ENCODE measurements around the gene IMP3.

DNA sequence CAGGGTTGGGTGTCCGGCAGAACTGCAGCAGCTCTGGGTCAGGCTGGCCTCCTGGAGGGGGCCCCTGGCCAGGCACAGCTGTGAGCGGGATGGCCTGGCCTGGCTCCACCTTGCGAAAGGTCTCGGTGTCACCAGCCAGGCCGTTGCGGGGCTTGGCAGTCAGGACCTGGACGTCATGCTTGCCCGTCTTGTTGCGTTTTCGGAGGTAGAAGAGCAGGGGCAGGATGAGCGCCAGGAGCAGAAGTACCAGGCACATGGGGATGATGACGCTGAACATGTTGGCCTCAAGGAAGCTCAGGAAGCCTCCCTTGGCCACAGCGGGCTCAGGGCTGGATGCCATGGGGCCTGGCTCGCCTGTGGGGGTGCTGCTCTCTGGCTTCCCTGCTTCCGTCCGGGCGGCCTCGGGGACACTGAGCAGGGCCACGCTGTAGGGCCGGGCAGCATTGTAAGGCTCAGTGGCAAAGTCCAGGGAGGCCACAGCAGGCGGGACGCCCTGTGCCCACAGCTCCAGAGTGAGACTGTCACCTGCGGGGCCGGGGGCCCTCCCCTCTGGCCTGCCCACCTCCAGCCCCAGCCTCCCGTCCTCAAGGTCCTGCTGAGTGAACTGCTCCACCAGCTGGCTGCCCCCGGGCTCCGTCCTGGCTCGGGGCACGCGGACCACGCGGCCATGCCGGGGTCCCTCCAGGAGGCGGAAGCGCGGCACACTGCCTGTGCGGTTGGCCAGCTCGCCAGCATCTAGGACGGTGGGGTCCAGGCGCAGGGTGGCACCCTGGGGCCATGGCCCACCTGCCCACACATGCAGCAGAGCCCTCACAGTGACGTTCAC is 35.8 kb upstream of the IMP3 start:
- TF ChIP-seq, protein P1, sequence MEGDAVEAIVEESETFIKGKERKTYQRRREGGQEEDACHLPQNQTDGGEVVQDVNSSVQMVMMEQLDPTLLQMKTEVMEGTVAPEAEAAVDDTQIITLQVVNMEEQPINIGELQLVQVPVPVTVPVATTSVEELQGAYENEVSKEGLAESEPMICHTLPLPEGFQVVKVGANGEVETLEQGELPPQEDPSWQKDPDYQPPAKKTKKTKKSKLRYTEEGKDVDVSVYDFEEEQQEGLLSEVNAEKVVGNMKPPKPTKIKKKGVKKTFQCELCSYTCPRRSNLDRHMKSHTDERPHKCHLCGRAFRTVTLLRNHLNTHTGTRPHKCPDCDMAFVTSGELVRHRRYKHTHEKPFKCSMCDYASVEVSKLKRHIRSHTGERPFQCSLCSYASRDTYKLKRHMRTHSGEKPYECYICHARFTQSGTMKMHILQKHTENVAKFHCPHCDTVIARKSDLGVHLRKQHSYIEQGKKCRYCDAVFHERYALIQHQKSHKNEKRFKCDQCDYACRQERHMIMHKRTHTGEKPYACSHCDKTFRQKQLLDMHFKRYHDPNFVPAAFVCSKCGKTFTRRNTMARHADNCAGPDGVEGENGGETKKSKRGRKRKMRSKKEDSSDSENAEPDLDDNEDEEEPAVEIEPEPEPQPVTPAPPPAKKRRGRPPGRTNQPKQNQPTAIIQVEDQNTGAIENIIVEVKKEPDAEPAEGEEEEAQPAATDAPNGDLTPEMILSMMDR (IDR thresholded peaks at IDR 0.05; ENCODE audit: extremely low read depth in 1 of 2, insufficient read depth in 1 of 2, low read depth in 1 of 2, low read length in 2 of 2) = no peak
- no peak for TF ChIP-seq POLR2AphosphoS5 (IDR thresholded peaks at IDR 0.05; ENCODE audit: insufficient read depth, low read depth, low read length)
- no peak for TF ChIP-seq POLR2A (IDR thresholded peaks at IDR 0.05; ENCODE audit: low read depth, low read length)

Measured in endothelial cell of umbilical vein (primary cell).